Spinal cord (tissue), 10 donors: ENCODE data around the gene KATNBL1. TPM values are rescaled to one million over a fixed set of nuclear protein-coding genes. Genes with fewer than 3 reads are reported as not detected.

ENCODE experiments used
- DNase-seq, 6 donors: peaks; one replicate each; pipeline versions ENCODE4 v3.0.0 to v3.0.0-alpha.2; 2013 to 2015; ENCODE audit warnings: low spot score in 6 of 6, low read depth in 4 of 6
- H3K27ac ChIP-seq: one replicate; pipeline ENCODE4 v1.5.1; 2013; ENCODE audit warnings: low read depth, low read length, control low read depth
- H3K27me3 ChIP-seq: one replicate; pipeline ENCODE4 v1.6.1; 2013; ENCODE audit warnings: low read length; ENCODE audit not compliant: control insufficient read depth, insufficient read depth
- H3K36me3 ChIP-seq: one replicate; pipeline ENCODE4 v1.6.1; 2013; ENCODE audit warnings: low read length; ENCODE audit not compliant: control insufficient read depth, insufficient read depth
- H3K4me1 ChIP-seq: one replicate; pipeline ENCODE4 v1.6.1; 2013; ENCODE audit warnings: low read length; ENCODE audit not compliant: control insufficient read depth, insufficient read depth
- H3K4me3 ChIP-seq: one replicate; pipeline ENCODE4 v1.5.1; 2013; ENCODE audit warnings: low read depth, low read length, control low read depth
- H3K9me3 ChIP-seq: one replicate; pipeline ENCODE4 v1.6.1; 2013; ENCODE audit warnings: low read length; ENCODE audit not compliant: control insufficient read depth, insufficient read depth
- WGBS: methylation state at CpG from one replicate; pipeline ENCODE4 v1.1.5; 2013; ENCODE audit warnings: missing lambda C conversion rate; ENCODE audit not compliant: insufficient coverage; 5-methylcytosine and 5-hydroxymethylcytosine counted together
- polyA plus RNA-seq, 2 donors: library from polyadenylated mRNA; unstranded; fragments of 120-200 nt; gene quantifications; one replicate each; pipeline ENCODE4 v1.2.1, GENCODE V29; 2013; ENCODE audit not compliant: insufficient read length in 2 of 2
- total RNA-seq, 2 donors: library from RNA; depleted of rRNA in 1 of 2; stranded (reverse); fragments of 120-200 nt in 1 of 2; fragments of >200 nt in 1 of 2; gene quantifications; one replicate each; pipeline versions ENCODE4 v1.2.3 to v1.2.4, GENCODE V29; 2013 to 2014
- donor health status: healthy.

KATNBL1 gene
- total and polyA plus RNA-seq, 4 donors, result 67.5 to 88.3 (median 87.6) TPM

GRCh38 chr15:34107315-34107714 is 102.6 kb downstream of the KATNBL1 start:
- H3K27me3 ChIP-seq, result no peaks in the 10 kb centered on the region
- WGBS, result no CpG with 5 or more reads among the region's 2 CpGs
- H3K4me3 ChIP-seq, result no peak overlapping the region
- H3K9me3 ChIP-seq, result no peaks in the 10 kb centered on the region
- H3K27ac ChIP-seq, result no peak overlapping the region
- H3K4me1 ChIP-seq, result peaks cover 4% of the 10 kb centered on the region
- H3K36me3 ChIP-seq, result no peaks in the 10 kb centered on the region
- DNase-seq, result no peak

- Histone ChIP-seq H3K27me3 (no peaks in the 10 kb centered on the region), H3K4me3 (no peak overlapping the region), H3K4me1 (peaks cover 4% of the 10 kb centered on the region), H3K27ac (no peak overlapping the region), H3K36me3 (no peaks in the 10 kb centered on the region), H3K9me3 (no peaks in the 10 kb centered on the region)
- WGBS, result no CpG with 5 or more reads among the region's 1 CpG
- no peak for DNase-seq
These were observed 103.5 kb downstream of the KATNBL1 start for GRCh38 chr15:34106423-34106822.

GRCh38 chr15:34102175-34102925 is 107.5 kb downstream of the KATNBL1 start:
- Histone ChIP-seq H3K4me3 (peak overlapping the region; percentile 94), H3K27me3 (no peaks in the 10 kb centered on the region), H3K27ac (peak overlapping the region; percentile 93), H3K4me1 (peaks cover 8% of the 10 kb centered on the region), H3K36me3 (no peaks in the 10 kb centered on the region), H3K9me3 (no peaks in the 10 kb centered on the region)
- 22% methylated on average over 20 of the region's 29 CpGs for WGBS
- no peak for DNase-seq

- peak within 1 kb of the TSS; percentile 93 for H3K27ac ChIP-seq
- H3K27me3 ChIP-seq, result no peaks in the 10 kb centered on the region
- H3K4me1 ChIP-seq, result peaks cover 8% of the 10 kb centered on the region
- no peaks in the 10 kb centered on the region for H3K9me3 ChIP-seq
- H3K36me3 ChIP-seq, result no peaks in the 10 kb centered on the region
- H3K4me3 ChIP-seq, result peak within 1 kb of the TSS; percentile 94
- DNase-seq, result peak; percentile 96 to 99 (median 98)
- 0% methylated on average over 46 of the region's 48 CpGs for WGBS
These were observed 108.3 kb downstream of the KATNBL1 start, which contains the start of the genes EMC7 and PGBD4 for GRCh38 chr15:34101366-34102174. EMC7 (minus strand) TSS chr15:34101862; CDS start chr15:34101839, 23 bp downstream. PGBD4 (plus strand) TSS chr15:34102083; CDS start chr15:34102532, 449 bp downstream.

GRCh38 chr15:34099914-34100313 is 110.0 kb downstream of the KATNBL1 start:
- no peaks in the 10 kb centered on the region for H3K9me3 ChIP-seq
- H3K27ac ChIP-seq, result no peak overlapping the region
- no peak for DNase-seq
- no peak overlapping the region for H3K4me3 ChIP-seq
- WGBS, result 95% methylated on average over 3 of the region's 5 CpGs
- H3K27me3 ChIP-seq, result no peaks in the 10 kb centered on the region
- peaks cover 8% of the 10 kb centered on the region for H3K4me1 ChIP-seq
- peaks cover 3% of the 10 kb centered on the region for H3K36me3 ChIP-seq

Other genes with a start within 250 kb of the KATNBL1 start
- 1 to 10 TPM; 2.3 to 3.9 TPM for gene CHRM5, start 241.6 kb downstream of the KATNBL1 start, total RNA-seq
- gene CHRM5, start 241.6 kb downstream of the KATNBL1 start, polyA plus RNA-seq, result 1 to 10 TPM; 1.2 TPM
- gene AVEN, start 170.9 kb downstream of the KATNBL1 start, total RNA-seq, result 10 to 100 TPM in 1 of 2 donors, 1 to 10 TPM in 1; 8.1 to 21.8 TPM
- 10 to 100 TPM; 16.6 to 17.5 TPM for gene AVEN, start 170.9 kb downstream of the KATNBL1 start, polyA plus RNA-seq
- gene EMC7, start 108.2 kb downstream of the KATNBL1 start, total RNA-seq, result 10 to 100 TPM; 40.5 to 47.1 TPM
- gene EMC7, start 108.2 kb downstream of the KATNBL1 start, polyA plus RNA-seq, result 100 to 1,000 TPM in 1 of 2 donors, 10 to 100 TPM in 1; 97.4 to 101 TPM
- 1 to 10 TPM; 2.9 to 4.0 TPM for gene PGBD4, start 108.0 kb downstream of the KATNBL1 start, total RNA-seq
- 1 to 10 TPM; 2.3 to 2.4 TPM for gene PGBD4, start 108.0 kb downstream of the KATNBL1 start, polyA plus RNA-seq
- 100 to 1,000 TPM; 102 to 121 TPM for gene EMC4, start 14.9 kb upstream of the KATNBL1 start, total RNA-seq
- gene EMC4, start 14.9 kb upstream of the KATNBL1 start, polyA plus RNA-seq, result 100 to 1,000 TPM; 136 to 137 TPM
- gene SLC12A6, start 127.7 kb upstream of the KATNBL1 start, total RNA-seq, result 10 to 100 TPM; 20.9 to 38.7 TPM
- 10 to 100 TPM; 31.4 to 35.4 TPM for gene SLC12A6, start 127.7 kb upstream of the KATNBL1 start, polyA plus RNA-seq
- 100 to 1,000 TPM in 1 of 2 donors, 10 to 100 TPM in 1; 71.7 to 177 TPM for gene NOP10, start 133.0 kb upstream of the KATNBL1 start, total RNA-seq
- 100 to 1,000 TPM; 115 to 117 TPM for gene NOP10, start 133.0 kb upstream of the KATNBL1 start, polyA plus RNA-seq
- gene NUTM1, start 133.2 kb upstream of the KATNBL1 start, total RNA-seq, result not detected
- gene NUTM1, start 133.2 kb upstream of the KATNBL1 start, polyA plus RNA-seq, result under 1 TPM in 1 of 2 donors, not detected in 1; 0.06 TPM
- gene LPCAT4, start 157.1 kb upstream of the KATNBL1 start, total RNA-seq, result 10 to 100 TPM; 18.1 to 22.7 TPM
- 100 to 1,000 TPM; 116 to 155 TPM for gene LPCAT4, start 157.1 kb upstream of the KATNBL1 start, polyA plus RNA-seq
- 10 to 100 TPM; 47.3 to 82.5 TPM for gene GOLGA8A, start 227.7 kb upstream of the KATNBL1 start, total RNA-seq
- gene GOLGA8A, start 227.7 kb upstream of the KATNBL1 start, polyA plus RNA-seq, result 100 to 1,000 TPM; 115 to 197 TPM